Nephron progenitor cell (in vitro differentiated cells): ENCODE results near the gene CASP6.
A peak's percentile ranks its signal among the peaks of the same experiment; 100 is the strongest.

Experiments
- DNase-seq: peaks from one replicate; pipeline ENCODE4 v3.0.0; 2021
- H3K27ac Mint-ChIP-seq: 2 replicates; pipeline ENCODE4 v1.8.0; 2021; ENCODE audit warnings: mild to moderate bottlenecking, moderate library complexity, mixed read lengths
- H3K27me3 Mint-ChIP-seq: 2 replicates; pipeline ENCODE4 v1.8.0; 2021; ENCODE audit warnings: mild to moderate bottlenecking, low read depth, mixed read lengths; ENCODE audit not compliant: poor library complexity
- H3K36me3 Mint-ChIP-seq: 2 replicates; pipeline ENCODE4 v1.8.0; 2021; ENCODE audit warnings: low read depth, mixed read lengths
- H3K4me1 Mint-ChIP-seq: 2 replicates; pipeline ENCODE4 v1.8.0; 2021; ENCODE audit warnings: mixed read lengths
- H3K4me3 Mint-ChIP-seq: 2 replicates; pipeline ENCODE4 v1.8.0; 2021; ENCODE audit warnings: mild to moderate bottlenecking, moderate library complexity, mixed read lengths
- H3K9me3 Mint-ChIP-seq: 2 replicates; pipeline ENCODE4 v1.8.0; 2021; ENCODE audit warnings: mild to moderate bottlenecking, moderate library complexity, mixed read lengths
- CTCF ChIP-seq: fragments of 200-600 bp; sonication (generic); IDR thresholded peaks from 2 replicates; pipeline ENCODE4 v1.5.0; 2021; ENCODE audit warnings: antibody characterized with exemption

CASP6 gene

DNA sequence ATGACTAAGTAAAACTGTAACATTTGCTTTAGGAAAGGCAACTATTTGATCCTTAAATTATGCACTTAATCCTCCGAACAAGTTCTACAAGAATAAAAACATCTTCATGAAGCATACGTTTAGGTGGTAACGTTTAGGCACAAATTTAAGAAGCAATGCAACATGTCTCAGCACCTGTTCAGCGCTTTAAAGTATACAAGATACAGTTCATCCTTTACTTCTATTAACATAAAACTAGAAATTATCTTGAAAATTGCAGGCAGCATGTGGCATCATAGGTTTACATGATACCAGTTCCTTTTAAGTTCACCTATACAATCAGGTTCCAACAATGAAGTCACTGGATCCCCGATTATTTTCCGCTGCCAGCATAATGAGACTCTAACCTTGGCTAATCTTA is 25.1 kb upstream of the CASP6 start:
- Mint-ChIP-seq H3K27ac (no peak overlapping the region), H3K9me3 (no peaks in the 10 kb centered on the region), H3K4me3 (peak overlapping the region; percentile 94), H3K36me3 (peaks cover 5% of the 10 kb centered on the region), H3K27me3 (peaks cover 30% of the 10 kb centered on the region), H3K4me1 (peaks cover 18% of the 10 kb centered on the region)
- TF ChIP-seq CTCF: no peak
- no peak for DNase-seq

DNA sequence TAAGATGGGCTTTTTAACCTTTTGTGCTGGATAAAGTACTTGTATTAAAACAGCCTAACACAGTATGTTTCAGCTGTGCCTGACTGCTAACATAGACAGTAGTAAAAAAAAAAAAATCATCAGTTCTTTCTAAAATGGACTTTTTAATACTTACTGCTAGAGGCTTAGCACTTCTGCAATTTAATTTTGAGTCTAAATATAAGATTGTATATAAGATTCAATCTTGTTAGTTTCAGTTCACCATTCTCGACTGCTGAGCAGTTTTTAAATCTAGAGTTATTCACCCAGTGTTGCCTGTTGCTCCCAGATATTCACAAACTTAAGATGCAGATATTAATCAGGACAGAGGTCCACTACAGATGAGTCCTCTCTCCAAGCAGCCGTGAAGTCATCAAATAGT is 19.9 kb upstream of the CASP6 start:
- Mint-ChIP-seq H3K36me3 (peaks cover 22% of the 10 kb centered on the region), H3K27me3 (peaks cover 7% of the 10 kb centered on the region), H3K4me1 (peaks cover 5% of the 10 kb centered on the region), H3K4me3 (no peak overlapping the region), H3K9me3 (no peaks in the 10 kb centered on the region), H3K27ac (no peak overlapping the region)
- no peak for TF ChIP-seq CTCF
- no peak for DNase-seq

GRCh38 chr4:109722357-109722756 is 19.1 kb upstream of the CASP6 start:
- H3K36me3 Mint-ChIP-seq: peaks cover 25% of the 10 kb centered on the region
- H3K4me1 Mint-ChIP-seq: no peaks in the 10 kb centered on the region
- TF ChIP-seq CTCF: no peak
- H3K4me3 Mint-ChIP-seq: no peak overlapping the region
- H3K27me3 Mint-ChIP-seq: peaks cover 3% of the 10 kb centered on the region
- DNase-seq: no peak
- no peak overlapping the region for H3K27ac Mint-ChIP-seq
- no peaks in the 10 kb centered on the region for H3K9me3 Mint-ChIP-seq

GRCh38 chr4:109721033-109721432 is 17.8 kb upstream of the CASP6 start:
- H3K4me1 Mint-ChIP-seq: no peaks in the 10 kb centered on the region
- DNase-seq: no peak
- no peak overlapping the region for H3K4me3 Mint-ChIP-seq
- peaks cover 3% of the 10 kb centered on the region for H3K27me3 Mint-ChIP-seq
- H3K27ac Mint-ChIP-seq: no peak overlapping the region
- no peak for TF ChIP-seq CTCF
- peaks cover 38% of the 10 kb centered on the region for H3K36me3 Mint-ChIP-seq
- no peaks in the 10 kb centered on the region for H3K9me3 Mint-ChIP-seq

DNA sequence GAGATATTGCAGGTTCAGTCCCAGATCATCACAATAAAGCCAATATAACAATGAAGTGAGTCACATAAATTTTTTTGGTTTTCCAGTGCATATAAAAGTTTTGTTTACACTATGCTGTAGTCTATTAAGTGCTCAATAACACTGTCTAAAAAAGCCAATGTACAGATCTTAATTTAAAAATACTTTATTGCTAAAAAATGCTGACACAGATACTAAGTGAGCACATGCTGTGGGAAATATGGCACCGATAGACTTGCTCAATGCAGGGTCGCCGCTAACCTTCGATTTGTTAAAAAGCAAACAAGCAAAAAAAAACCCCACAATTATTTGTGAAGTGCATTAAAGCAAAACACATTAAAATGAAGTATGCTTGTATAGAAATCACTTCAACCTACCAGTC is 16.4 kb upstream of the CASP6 start:
- no peak for TF ChIP-seq CTCF
- H3K9me3 Mint-ChIP-seq: no peaks in the 10 kb centered on the region
- no peak for DNase-seq
- H3K27me3 Mint-ChIP-seq: no peaks in the 10 kb centered on the region
- H3K4me3 Mint-ChIP-seq: no peak overlapping the region
- H3K36me3 Mint-ChIP-seq: peaks cover 41% of the 10 kb centered on the region
- no peaks in the 10 kb centered on the region for H3K4me1 Mint-ChIP-seq
- no peak overlapping the region for H3K27ac Mint-ChIP-seq

DNA sequence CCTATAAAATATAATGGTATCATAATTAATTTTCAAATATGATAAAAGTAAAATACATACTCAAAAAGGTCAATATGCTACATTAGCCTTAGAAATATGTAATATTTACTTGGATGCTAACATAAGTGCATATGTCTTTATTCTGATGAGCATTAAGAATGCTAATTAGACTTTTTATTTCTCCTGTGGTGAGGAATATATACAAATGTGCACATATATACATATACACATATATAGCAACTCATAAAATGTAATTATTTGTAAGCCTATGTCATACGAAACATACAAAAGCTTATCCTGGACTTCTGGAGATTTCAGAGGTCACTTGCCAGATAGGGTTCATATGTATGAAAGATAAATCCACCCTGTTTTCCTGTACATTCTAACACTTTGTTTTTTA is 15.5 kb upstream of the CASP6 start:
- no peaks in the 10 kb centered on the region for H3K9me3 Mint-ChIP-seq
- no peak overlapping the region for H3K4me3 Mint-ChIP-seq
- H3K27ac Mint-ChIP-seq: no peak overlapping the region
- no peaks in the 10 kb centered on the region for H3K27me3 Mint-ChIP-seq
- H3K36me3 Mint-ChIP-seq: peaks cover 47% of the 10 kb centered on the region
- no peak for TF ChIP-seq CTCF
- no peaks in the 10 kb centered on the region for H3K4me1 Mint-ChIP-seq
- no peak for DNase-seq
